Measurements from ENCODE around the gene MGMT. TPM values are rescaled to one million over a fixed set of nuclear protein-coding genes. Genes with fewer than 3 reads are reported as not detected.

Gene MGMT
- total and polyA plus RNA-seq, 2 experiments from 2014 or later, result 19.3 to 21.9 TPM

GRCh38 chr10:129773359-129773990, 306.4 kb downstream of the MGMT start (continued):
- TF ChIP-seq EZH2phosphoT487 (IDR thresholded peaks at IDR 0.05; ENCODE audit: unreplicated experiment) (no peak), JUNB (IDR thresholded peaks at IDR 0.05; ENCODE audit: unreplicated experiment) (no peak), ETS1 (IDR thresholded peaks at IDR 0.05) (no peak), EZH2 (IDR thresholded peaks at IDR 0.05; ENCODE audit: low read depth, unreplicated experiment) (no peak), CREB1 (CRISPR knock-in tag; IDR thresholded peaks at IDR 0.05; ENCODE audit: low read depth) (no peak), ZNF114 (CRISPR knock-in tag; IDR thresholded peaks at IDR 0.05) (no peak), CTCF (conservative IDR thresholded peaks at IDR 0.05; ENCODE audit: low read depth in 2 of 2) (no peak), NANOG (IDR thresholded peaks at IDR 0.05; ENCODE audit: borderline replicate concordance) (no peak)

- Mint-ChIP-seq H3K36me3 (ENCODE audit: low read depth) (no peaks in the 10 kb centered on the region), H3K4me3 (no peak overlapping the region), H3K27ac (no peak overlapping the region), H3K9me3 (no peaks in the 10 kb centered on the region), H3K27me3 (ENCODE audit: insufficient read depth, low read depth, poor library complexity) (peaks cover 2% of the 10 kb centered on the region), H3K4me1 (no peaks in the 10 kb centered on the region)
- Histone ChIP-seq H3K36me3 (ENCODE audit: insufficient read depth) (no peaks in the 10 kb centered on the region), H3K9me2 (ENCODE audit: insufficient read depth) (no peaks in the 10 kb centered on the region), H3K4me3 (no peak overlapping the region), H3F3A (replicated peaks; ENCODE audit: low read depth) (no peaks in the 10 kb centered on the region), H3K4me1 (ENCODE audit: insufficient read depth) (no peaks in the 10 kb centered on the region), H3K4me2 (no peak overlapping the region), H3K79me2 (replicated peaks; ENCODE audit: insufficient read depth) (no peaks in the 10 kb centered on the region), H3K27ac (ENCODE audit: low read depth) (no peak overlapping the region), H2AFZ (no peak overlapping the region), H3K27me3 (ENCODE audit: insufficient read depth) (no peaks in the 10 kb centered on the region), H4K20me1 (replicated peaks; ENCODE audit: insufficient read depth) (no peaks in the 10 kb centered on the region)
- DNase-seq (ENCODE audit: low spot score) (no peak), ATAC-seq (no peak)
- no peak for TF ChIP-seq REST (IDR thresholded peaks at IDR 0.05; ENCODE audit: unreplicated experiment)
- TF ChIP-seq NANOG (IDR thresholded peaks at IDR 0.05; ENCODE audit: borderline replicate concordance), result no peak
- TF ChIP-seq EZH2phosphoT487 (IDR thresholded peaks at IDR 0.05; ENCODE audit: unreplicated experiment), result no peak
- TF ChIP-seq CTCF (conservative IDR thresholded peaks at IDR 0.05; ENCODE audit: low read depth in 2 of 2), result no peak
- no peak for TF ChIP-seq ZNF114 (CRISPR knock-in tag; IDR thresholded peaks at IDR 0.05)
Measured at GRCh38 chr10:129774082-129774735, 307.2 kb downstream of the MGMT start.
